SH-SY5Y (cell line): Measurements from ENCODE around the gene SCP2.

ENCODE experiments used
- GATA2 ChIP-seq: IDR thresholded peaks from 2 replicates; pipeline ENCODE4 v1.6.1; 2011; ENCODE audit warnings: mild to moderate bottlenecking, low read depth, low read length
- GATA3 ChIP-seq: IDR thresholded peaks from 2 replicates; pipeline ENCODE4 v1.6.1; 2011; ENCODE audit warnings: low read depth, mild to moderate bottlenecking, low read length, moderate library complexity

- TF ChIP-seq GATA2, result no peak
- no peak for TF ChIP-seq GATA3
Observed at GRCh38 chr1:52978045-52978444, 51.0 kb downstream of the SCP2 start.
